PC-3 (cell line): ENCODE measurements around the gene PTPRD. TPM values are rescaled to one million over a fixed set of nuclear protein-coding genes. Genes with fewer than 3 reads are reported as not detected.

ENCODE experiments used
- ATAC-seq: fragments of 200-7000 bp; cut with Tn5 transposase; 2 replicates; pipeline ENCODE4 v1.9.1; 2020; ENCODE audit warnings: mild to moderate bottlenecking, moderate library complexity
- BruUV-seq: library from RNA; stranded (reverse); fragments of 400-500 nt; replicated peaks from 2 replicates; lab custom pipeline; 2021; lab: Mats Ljungman, UMichigan
- CTCF ChIA-PET: fragments of 300-600 bp; sonication (Branson Sonifier 250); formaldehyde crosslinking; loops from one replicate; lab custom pipeline; 2022; ENCODE audit warnings: antibody characterized with exemption; lab: Charles Lee
- POLR2A ChIA-PET: fragments of 300-600 bp; sonication (Branson Sonifier 250); formaldehyde crosslinking; loops from one replicate; lab custom pipeline; 2022; ENCODE audit warnings: antibody characterized with exemption; ENCODE audit not compliant: unreplicated experiment; lab: Charles Lee
- DNase-seq: peaks from one replicate; pipeline ENCODE4 v3.0.0-alpha.2; 2015
- H2AFZ ChIP-seq: fragments of 300-600 bp; sonication (generic); 2 replicates; pipeline ENCODE4 v1.6.0; 2016; ENCODE audit warnings: antibody characterized with exemption, low read length
- H3F3A ChIP-seq: fragments of 300-600 bp; sonication (generic); one replicate; pipeline ENCODE4 v1.6.0; 2017; ENCODE audit warnings: antibody characterized with exemption, low read length, control low read depth, mild to moderate bottlenecking; ENCODE audit not compliant: unreplicated experiment
- H3K27ac ChIP-seq: fragments of 300-600 bp; sonication (generic); 2 replicates; pipeline ENCODE4 v1.5.1; 2016; ENCODE audit warnings: mild to moderate bottlenecking, low read length
- H3K27me3 ChIP-seq: fragments of 300-600 bp; sonication (generic); 2 replicates; pipeline ENCODE4 v1.6.1; 2016; ENCODE audit warnings: low read length, mixed read lengths
- H3K36me3 ChIP-seq: fragments of 300-600 bp; sonication (generic); 2 replicates; pipeline ENCODE4 v1.6.1; 2016; ENCODE audit warnings: low read depth, mixed run types, low read length, mixed read lengths
- H3K4me1 ChIP-seq: fragments of 300-600 bp; sonication (generic); 2 replicates; pipeline ENCODE4 v1.5.1; 2016; ENCODE audit warnings: low read length; ENCODE audit not compliant: insufficient read depth
- H3K4me2 ChIP-seq: fragments of 300-600 bp; sonication (generic); 2 replicates; pipeline ENCODE4 v1.6.0; 2016; ENCODE audit warnings: low read length
- H3K4me3 ChIP-seq: fragments of 300-600 bp; sonication (generic); 2 replicates; pipeline ENCODE4 v1.5.1; 2016; ENCODE audit warnings: mild to moderate bottlenecking, low read length, mixed read lengths
- H3K79me2 ChIP-seq: fragments of 300-600 bp; sonication (generic); 2 replicates; pipeline ENCODE4 v1.6.1; 2017; ENCODE audit warnings: low read length, mixed read lengths
- H3K9ac ChIP-seq: fragments of 300-600 bp; sonication (generic); 2 replicates; pipeline ENCODE4 v1.6.0; 2016; ENCODE audit warnings: mild to moderate bottlenecking, low read length
- H3K9me2 ChIP-seq: fragments of 300-600 bp; sonication (generic); replicated peaks from 2 replicates; pipeline ENCODE4 v1.6.1; 2016; ENCODE audit warnings: mixed run types, low read length, mixed read lengths
- H3K9me3 ChIP-seq: fragments of 300-600 bp; sonication (generic); 2 replicates; pipeline ENCODE4 v1.6.1; 2016; ENCODE audit warnings: low read length, mixed read lengths
- H4K20me1 ChIP-seq: fragments of 300-600 bp; sonication (generic); 2 replicates; pipeline ENCODE4 v1.6.1; 2016; ENCODE audit warnings: low read length, mixed read lengths
- CTCF ChIP-seq: fragments of 300-600 bp; sonication (generic); conservative IDR thresholded peaks from 2 replicates; pipeline ENCODE4 v1.5.1; 2017; ENCODE audit warnings: antibody characterized with exemption, low read depth, mild to moderate bottlenecking, low read length
- EZH2 ChIP-seq: fragments of 300-600 bp; sonication (generic); IDR thresholded peaks from one replicate; pipeline ENCODE4 v1.6.1; 2017; ENCODE audit warnings: antibody characterized with exemption, mild to moderate bottlenecking, low read length; ENCODE audit not compliant: unreplicated experiment
- EZH2phosphoT487 ChIP-seq: fragments of 300-600 bp; sonication (generic); IDR thresholded peaks from 2 replicates; pipeline ENCODE4 v1.6.1; 2018; ENCODE audit warnings: mild to moderate bottlenecking, antibody characterized with exemption, low read length, borderline replicate concordance
- intact Hi-C: fragments of 100-400 bp; cut with micrococcal nuclease; formaldehyde crosslinking; loops from 2 replicates; pipeline ENCODE4 v1.9.0; 2023
- total RNA-seq: library from RNA; depleted of rRNA; stranded (reverse); fragments of >200 nt; gene quantifications from 2 replicates; pipeline ENCODE4 v1.2.3, GENCODE V29; 2014

PTPRD gene
- total RNA-seq, 1 experiment from 2014 or later, result not detected

- ATAC-seq (no peak), DNase-seq (no peak)
- Histone ChIP-seq H3K4me1 (no peaks in the 10 kb centered on the region), H3K9me3 (no peaks in the 10 kb centered on the region), H3K27me3 (no peaks in the 10 kb centered on the region), H3K9me2 (no peaks in the 10 kb centered on the region), H3K79me2 (no peaks in the 10 kb centered on the region), H3K9ac (no peak overlapping the region), H2AFZ (no peak overlapping the region), H3K36me3 (no peaks in the 10 kb centered on the region), H3F3A (no peaks in the 10 kb centered on the region), H3K4me2 (no peak overlapping the region), H4K20me1 (no peaks in the 10 kb centered on the region), H3K27ac (no peak overlapping the region), H3K4me3 (no peak overlapping the region)
- ChIA-PET POLR2A (no interaction called here), CTCF (no interaction called here)
- BruUV-seq, result no TSS peak
- intact Hi-C loops, result loop anchor here (10.0 kb wide), 1 partner anchor 1818 kb away; no protein-coding TSS in a partner anchor
- TF ChIP-seq EZH2phosphoT487 (no peak), CTCF (no peak), EZH2 (no peak)
Measured at GRCh38 chr9:10226996-10227395, 385.8 kb downstream of the PTPRD start.

- H3K4me2 ChIP-seq, result no peak overlapping the region
- no peaks in the 10 kb centered on the region for H3K27me3 ChIP-seq
- H3K9me2 ChIP-seq, result no peaks in the 10 kb centered on the region
- ChIA-PET CTCF (no interaction called here), POLR2A (no interaction called here)
- H3K9ac ChIP-seq, result no peak overlapping the region
- no peaks in the 10 kb centered on the region for H3K36me3 ChIP-seq
- H3K9me3 ChIP-seq, result no peaks in the 10 kb centered on the region
- TF ChIP-seq CTCF (no peak), EZH2phosphoT487 (no peak), EZH2 (no peak)
- no peaks in the 10 kb centered on the region for H3K79me2 ChIP-seq
- ATAC-seq, result no peak
- no peak overlapping the region for H2AFZ ChIP-seq
- H3K4me1 ChIP-seq, result no peaks in the 10 kb centered on the region
- H3K4me3 ChIP-seq, result no peak overlapping the region
- BruUV-seq, result no TSS peak
- no peaks in the 10 kb centered on the region for H3F3A ChIP-seq
- no peak overlapping the region for H3K27ac ChIP-seq
- H4K20me1 ChIP-seq, result no peaks in the 10 kb centered on the region
- intact Hi-C loops, result loop anchor here (10.0 kb wide), 1 partner anchor 52 kb away; no protein-coding TSS in a partner anchor
- DNase-seq, result no peak
Measured at GRCh38 chr9:10212702-10213101, 400.1 kb downstream of the PTPRD start.

GRCh38 chr9:10208691-10209069 lies 404.1 kb downstream of the PTPRD start:
- Histone ChIP-seq H3K27ac (no peak overlapping the region), H3K9me3 (no peaks in the 10 kb centered on the region), H4K20me1 (no peaks in the 10 kb centered on the region), H3K4me3 (no peak overlapping the region), H3K4me1 (no peaks in the 10 kb centered on the region), H3K79me2 (no peaks in the 10 kb centered on the region), H2AFZ (no peak overlapping the region), H3F3A (no peaks in the 10 kb centered on the region), H3K9me2 (no peaks in the 10 kb centered on the region), H3K36me3 (no peaks in the 10 kb centered on the region), H3K4me2 (no peak overlapping the region), H3K9ac (no peak overlapping the region), H3K27me3 (no peaks in the 10 kb centered on the region)
- TF ChIP-seq CTCF (no peak), EZH2phosphoT487 (no peak), EZH2 (no peak)
- POLR2A ChIA-PET, result no interaction called here
- DNase-seq (no peak), ATAC-seq (no peak)
- no TSS peak for BruUV-seq
- CTCF ChIA-PET, result no interaction called here
- intact Hi-C loops, result no loop called here
